Left lung (tissue), 10 donors: ENCODE measurements around the gene PATL2. TPM values are rescaled to one million over a fixed set of nuclear protein-coding genes. Genes with fewer than 3 reads are reported as not detected.

Experiments
- ATAC-seq: fragments of 200-7000 bp; cut with Tn5 transposase; one replicate; pipeline ENCODE4 v1.9.1; 2020; ENCODE audit warnings: moderate library complexity
- DNase-seq, 4 donors: peaks; one replicate each; pipeline ENCODE4 v3.0.0-alpha.2; 2013 to 2020
- H3K27ac ChIP-seq, 2 donors: fragments of 200-600 bp; sonication (generic) in 1 of 2; one replicate each; pipeline versions ENCODE4 v1.5.0 to v1.8.0; 2020 to 2021
- H3K27me3 ChIP-seq, 2 donors: fragments of 200-600 bp; sonication (generic) in 1 of 2; one replicate each; pipeline versions ENCODE4 v1.5.0 to v1.8.0; 2020 to 2021
- H3K36me3 ChIP-seq, 2 donors: fragments of 200-600 bp; sonication (generic) in 1 of 2; one replicate each; pipeline versions ENCODE4 v1.5.0 to v1.8.0; 2020 to 2021
- H3K4me1 ChIP-seq, 2 donors: fragments of 200-600 bp; one replicate each; pipeline ENCODE4 v1.8.0; 2021
- H3K4me3 ChIP-seq, 2 donors: fragments of 200-600 bp; sonication (generic) in 1 of 2; one replicate each; pipeline versions ENCODE4 v1.5.0 to v1.8.0; 2020 to 2021; ENCODE audit warnings: mild to moderate bottlenecking in 1 of 2
- H3K9me3 ChIP-seq, 2 donors: fragments of 200-600 bp; sonication (generic) in 1 of 2; one replicate each; pipeline versions ENCODE4 v1.5.0 to v1.8.0; 2020 to 2021
- CTCF ChIP-seq, 2 donors: fragments of 200-600 bp; sonication (generic) in 1 of 2; IDR thresholded peaks; one replicate each; pipeline versions ENCODE4 v1.5.0 to v1.8.0; 2021; ENCODE audit warnings: antibody characterized with exemption in 2 of 2
- intact Hi-C, 2 donors: fragments of 100-400 bp; cut with DNase I; formaldehyde crosslinking; loops; one replicate each; pipeline versions ENCODE4 v1.11.2 to v1.14.2; 2022
- polyA plus RNA-seq, 6 donors: library from polyadenylated mRNA; unstranded; fragments of 120-200 nt; gene quantifications; one replicate each; pipeline ENCODE4 v1.2.1, GENCODE V29; 2013; ENCODE audit not compliant: insufficient read length in 6 of 6
- total RNA-seq, 2 donors: library from RNA; stranded (reverse); fragmentation: NEBNext Ultra II Directional; extraction: Animal tissue kit (Norgen Biotek cat#: 25700); gene quantifications; one replicate each; pipeline ENCODE4 v1.2.1, GENCODE V29; 2021
- donor health status: DM: no; HTN: yes; CAD: no.
- donor health status: DM: no; HTN: no; CAD: no.

PATL2 gene
- total and polyA plus RNA-seq, 8 donors, result 0.88 to 3.8 (median 1.1) TPM

- Histone ChIP-seq H3K9me3 (no peaks in the 10 kb centered on the region), H3K36me3 (peaks cover 0 to 87% of the 10 kb centered on the region in 2 donors), H3K27me3 (no peaks in the 10 kb centered on the region), H3K4me1 (peaks cover 0 to 17% of the 10 kb centered on the region in 2 donors), H3K4me3 (no peak overlapping the region), H3K27ac (no peak overlapping the region)
- no peak for TF ChIP-seq CTCF (IDR thresholded peaks at IDR 0.05)
- ATAC-seq (no peak), DNase-seq (no peak)
- intact Hi-C loops, result no loop called here
Observed at GRCh38 chr15:44656298-44656697, 54.8 kb downstream of the PATL2 start.

GRCh38 chr15:44654858-44655257 is 56.3 kb downstream of the PATL2 start:
- no peak for ATAC-seq
- TF ChIP-seq CTCF (IDR thresholded peaks at IDR 0.05), result no peak
- peaks cover 0 to 100% of the 10 kb centered on the region in 2 donors for H3K36me3 ChIP-seq
- peaks cover 0 to 5% of the 10 kb centered on the region in 2 donors for H3K4me1 ChIP-seq
- no peak for DNase-seq
- intact Hi-C loops, result no loop called here
- H3K4me3 ChIP-seq, result no peak overlapping the region
- no peak overlapping the region for H3K27ac ChIP-seq
- no peaks in the 10 kb centered on the region for H3K9me3 ChIP-seq
- H3K27me3 ChIP-seq, result no peaks in the 10 kb centered on the region

GRCh38 chr15:44647637-44648036 is 63.5 kb downstream of the PATL2 start:
- Histone ChIP-seq H3K9me3 (no peaks in the 10 kb centered on the region), H3K27me3 (no peaks in the 10 kb centered on the region), H3K4me3 (no peak overlapping the region), H3K36me3 (peaks cover 0 to 73% of the 10 kb centered on the region in 2 donors), H3K4me1 (no peaks in the 10 kb centered on the region), H3K27ac (no peak overlapping the region)
- intact Hi-C loops, result no loop called here
- no peak for TF ChIP-seq CTCF (IDR thresholded peaks at IDR 0.05)
- DNase-seq (no peak), ATAC-seq (no peak)

GRCh38 chr15:44647036-44647435 is 64.1 kb downstream of the PATL2 start:
- Histone ChIP-seq H3K36me3 (peaks cover 0 to 73% of the 10 kb centered on the region in 2 donors), H3K27me3 (no peaks in the 10 kb centered on the region), H3K4me1 (no peaks in the 10 kb centered on the region), H3K4me3 (no peak overlapping the region), H3K27ac (no peak overlapping the region), H3K9me3 (no peaks in the 10 kb centered on the region)
- TF ChIP-seq CTCF (IDR thresholded peaks at IDR 0.05), result no peak
- DNase-seq, result no peak
- intact Hi-C loops, result no loop called here
- ATAC-seq, result no peak

GRCh38 chr15:44646460-44646859 is 64.7 kb downstream of the PATL2 start:
- ATAC-seq, result no peak

More at GRCh38 chr15:44646460-44646859, 64.7 kb downstream of the PATL2 start:
- Histone ChIP-seq H3K4me3 (no peak overlapping the region), H3K9me3 (no peaks in the 10 kb centered on the region), H3K4me1 (no peaks in the 10 kb centered on the region), H3K36me3 (peaks cover 0 to 72% of the 10 kb centered on the region in 2 donors), H3K27ac (no peak overlapping the region), H3K27me3 (no peaks in the 10 kb centered on the region)
- DNase-seq, result no peak
- no peak for TF ChIP-seq CTCF (IDR thresholded peaks at IDR 0.05)
- intact Hi-C loops, result no loop called here
